HepG2 (cell line): ENCODE measurements around the gene CARHSP1. TPM values are rescaled to one million over a fixed set of nuclear protein-coding genes. Genes with fewer than 3 reads are reported as not detected.
A peak's percentile ranks its signal among the peaks of the same experiment; 100 is the strongest.

Source experiments
- ESRRA ChIP-seq: sonication (generic); formaldehyde crosslinking; IDR thresholded peaks from 2 replicates; pipeline ENCODE4 v1.5.1; 2020; ENCODE audit warnings: mild to moderate bottlenecking, low read depth, missing genetic modification reagents
- GATAD2A ChIP-seq: IDR thresholded peaks from 2 replicates; pipeline ENCODE4 v1.6.1; 2016
- HMG20A ChIP-seq: IDR thresholded peaks from 2 replicates; pipeline ENCODE4 v1.6.1; 2016; ENCODE audit warnings: borderline replicate concordance
- HNRNPK ChIP-seq: fragments of 200-400 bp; formaldehyde crosslinking; IDR thresholded peaks from 2 replicates; pipeline ENCODE4 v1.6.1; 2018; ENCODE audit warnings: low read length, low read depth, moderate library complexity, mild to moderate bottlenecking; ENCODE audit not compliant: poor library complexity, severe bottlenecking
- PCBP1 ChIP-seq: fragments of 200-400 bp; formaldehyde crosslinking; IDR thresholded peaks from 2 replicates; pipeline ENCODE4 v1.6.1; 2017; ENCODE audit warnings: mild to moderate bottlenecking, low read depth, low read length, borderline replicate concordance
- POLR2G ChIP-seq: fragments of 200-400 bp; formaldehyde crosslinking; IDR thresholded peaks from 2 replicates; pipeline ENCODE4 v1.6.1; 2018; ENCODE audit warnings: mild to moderate bottlenecking, low read depth, low read length, moderate library complexity
- RELA ChIP-seq: sonication (generic); formaldehyde crosslinking; IDR thresholded peaks from 2 replicates; pipeline ENCODE4 v1.4.0; 2020; ENCODE audit warnings: missing genetic modification reagents
- SALL2 ChIP-seq: sonication (generic); formaldehyde crosslinking; IDR thresholded peaks from 2 replicates; pipeline ENCODE4 v1.8.1; 2023; ENCODE audit warnings: mild to moderate bottlenecking, missing genetic modification reagents, inconsistent platforms
- SNRNP70 ChIP-seq: fragments of 200-400 bp; formaldehyde crosslinking; IDR thresholded peaks from 2 replicates; pipeline ENCODE4 v1.6.1; 2017; ENCODE audit warnings: mild to moderate bottlenecking, low read depth, low read length, moderate library complexity
- TCF7 ChIP-seq: sonication (generic); IDR thresholded peaks from 2 replicates; pipeline ENCODE4 v1.6.1; 2016; ENCODE audit warnings: antibody characterized with exemption, low read depth
- ZBED4 ChIP-seq: sonication (generic); formaldehyde crosslinking; IDR thresholded peaks from 2 replicates; pipeline ENCODE4 v1.4.0; 2020; ENCODE audit warnings: missing genetic modification reagents, borderline replicate concordance
- ZNF225 ChIP-seq: sonication (generic); formaldehyde crosslinking; IDR thresholded peaks from 2 replicates; pipeline ENCODE4 v1.4.0; 2020; ENCODE audit warnings: mild to moderate bottlenecking, missing genetic modification reagents
- ZNF446 ChIP-seq: sonication (generic); formaldehyde crosslinking; IDR thresholded peaks from 2 replicates; pipeline ENCODE4 v1.5.0; 2020; ENCODE audit warnings: mild to moderate bottlenecking, missing genetic modification reagents
- ZNF781 ChIP-seq: sonication (generic); formaldehyde crosslinking; IDR thresholded peaks from 2 replicates; pipeline ENCODE4 v1.5.1; 2020; ENCODE audit warnings: borderline replicate concordance, mild to moderate bottlenecking, missing genetic modification reagents; ENCODE audit errors: not compliant biosample characterization
- ZNF788 ChIP-seq: sonication (generic); formaldehyde crosslinking; IDR thresholded peaks from 2 replicates; pipeline ENCODE4 v1.5.0; 2020; ENCODE audit warnings: mild to moderate bottlenecking, missing genetic modification reagents, borderline replicate concordance
- ZSCAN31 ChIP-seq: sonication (generic); formaldehyde crosslinking; IDR thresholded peaks from 2 replicates; pipeline ENCODE4 v1.5.0; 2020; ENCODE audit warnings: low read depth, mild to moderate bottlenecking, missing genetic modification reagents
- polyA plus RNA-seq, 8 experiments: library from polyadenylated mRNA; depleted of rRNA in 3 of 8; stranded (reverse) in 7 of 8; unstranded in 1 of 8; fragments of >200 nt; fragmentation: Illumina TruSeq in 4 of 8; extraction: Trizol in 4 of 8; gene quantifications; 2 replicates each; pipeline versions ENCODE4 v1.2.1 to v1.2.3, GENCODE V29; 2011 to 2016; ENCODE audit warnings: low read depth in 4 of 8, missing spikeins in 1 of 8, mixed read lengths in 1 of 8; ENCODE audit not compliant: insufficient read depth in 1 of 8
- total RNA-seq, 5 experiments: library from RNA; depleted of rRNA; stranded (reverse); fragments of >200 nt; fragmentation: Illumina TruSeq; extraction: Trizol; gene quantifications; 2 replicates each; pipeline ENCODE4 v1.2.3, GENCODE V29; 2016; ENCODE audit warnings: low read depth in 1 of 5
- TF ChIP-seq, protein P1 (sequence below): sonication (generic); formaldehyde crosslinking; IDR thresholded peaks from 2 replicates; pipeline ENCODE4 v1.4.0; 2020; ENCODE audit warnings: missing genetic modification reagents, borderline replicate concordance
- TF ChIP-seq, protein P2 (sequence below): sonication (generic); formaldehyde crosslinking; IDR thresholded peaks from 2 replicates; pipeline ENCODE4 v1.8.1; 2023; ENCODE audit warnings: mild to moderate bottlenecking, missing genetic modification reagents, borderline replicate concordance
- TF ChIP-seq, protein P3 (sequence below): IDR thresholded peaks from 2 replicates; pipeline ENCODE4 v1.6.1; 2016; ENCODE audit warnings: low read depth, control low read depth

The CARHSP1 gene
- total and polyA plus RNA-seq, 2 of the 13 experiments (the other 11 are each of a cell fraction or from before 2014, with no cell fraction given) = 173 to 345 TPM

- TF ChIP-seq ZNF788 (peak; percentile 93), ZNF446 (no peak), HNRNPK (no peak), PCBP1 (no peak), ZBED4 (CRISPR knock-in tag) (peak; percentile 87; the same call in 1 of the 2 replicates), ZSCAN31 (peak; percentile 83), RELA (CRISPR knock-in tag) (peak; percentile 88; the same call in 1 of the 2 replicates), HMG20A (CRISPR knock-in tag) (peak; percentile 88), GATAD2A (CRISPR knock-in tag) (peak; percentile 92), ZNF781 (CRISPR knock-in tag) (peak; percentile 63), POLR2G (peak; percentile 58), ESRRA (CRISPR knock-in tag) (peak; percentile 99), TCF7 (no peak), SALL2 (CRISPR knock-in tag) (peak; percentile 71; the same call in 1 of the 2 replicates), SNRNP70 (no peak), ZNF225 (0 out of 2 replicates have a peak, but pooled peaks have one; percentile 45)
- TF ChIP-seq, protein P1, sequence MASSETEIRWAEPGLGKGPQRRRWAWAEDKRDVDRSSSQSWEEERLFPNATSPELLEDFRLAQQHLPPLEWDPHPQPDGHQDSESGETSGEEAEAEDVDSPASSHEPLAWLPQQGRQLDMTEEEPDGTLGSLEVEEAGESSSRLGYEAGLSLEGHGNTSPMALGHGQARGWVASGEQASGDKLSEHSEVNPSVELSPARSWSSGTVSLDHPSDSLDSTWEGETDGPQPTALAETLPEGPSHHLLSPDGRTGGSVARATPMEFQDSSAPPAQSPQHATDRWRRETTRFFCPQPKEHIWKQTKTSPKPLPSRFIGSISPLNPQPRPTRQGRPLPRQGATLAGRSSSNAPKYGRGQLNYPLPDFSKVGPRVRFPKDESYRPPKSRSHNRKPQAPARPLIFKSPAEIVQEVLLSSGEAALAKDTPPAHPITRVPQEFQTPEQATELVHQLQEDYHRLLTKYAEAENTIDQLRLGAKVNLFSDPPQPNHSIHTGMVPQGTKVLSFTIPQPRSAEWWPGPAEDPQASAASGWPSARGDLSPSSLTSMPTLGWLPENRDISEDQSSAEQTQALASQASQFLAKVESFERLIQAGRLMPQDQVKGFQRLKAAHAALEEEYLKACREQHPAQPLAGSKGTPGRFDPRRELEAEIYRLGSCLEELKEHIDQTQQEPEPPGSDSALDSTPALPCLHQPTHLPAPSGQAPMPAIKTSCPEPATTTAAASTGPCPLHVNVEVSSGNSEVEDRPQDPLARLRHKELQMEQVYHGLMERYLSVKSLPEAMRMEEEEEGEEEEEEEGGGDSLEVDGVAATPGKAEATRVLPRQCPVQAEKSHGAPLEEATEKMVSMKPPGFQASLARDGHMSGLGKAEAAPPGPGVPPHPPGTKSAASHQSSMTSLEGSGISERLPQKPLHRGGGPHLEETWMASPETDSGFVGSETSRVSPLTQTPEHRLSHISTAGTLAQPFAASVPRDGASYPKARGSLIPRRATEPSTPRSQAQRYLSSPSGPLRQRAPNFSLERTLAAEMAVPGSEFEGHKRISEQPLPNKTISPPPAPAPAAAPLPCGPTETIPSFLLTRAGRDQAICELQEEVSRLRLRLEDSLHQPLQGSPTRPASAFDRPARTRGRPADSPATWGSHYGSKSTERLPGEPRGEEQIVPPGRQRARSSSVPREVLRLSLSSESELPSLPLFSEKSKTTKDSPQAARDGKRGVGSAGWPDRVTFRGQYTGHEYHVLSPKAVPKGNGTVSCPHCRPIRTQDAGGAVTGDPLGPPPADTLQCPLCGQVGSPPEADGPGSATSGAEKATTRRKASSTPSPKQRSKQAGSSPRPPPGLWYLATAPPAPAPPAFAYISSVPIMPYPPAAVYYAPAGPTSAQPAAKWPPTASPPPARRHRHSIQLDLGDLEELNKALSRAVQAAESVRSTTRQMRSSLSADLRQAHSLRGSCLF (CRISPR knock-in tag) = no peak
- TF ChIP-seq, protein P2, sequence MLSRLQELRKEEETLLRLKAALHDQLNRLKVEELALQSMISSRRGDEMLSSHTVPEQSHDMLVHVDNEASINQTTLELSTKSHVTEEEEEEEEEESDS (CRISPR knock-in tag) = no peak
- TF ChIP-seq, protein P3, sequence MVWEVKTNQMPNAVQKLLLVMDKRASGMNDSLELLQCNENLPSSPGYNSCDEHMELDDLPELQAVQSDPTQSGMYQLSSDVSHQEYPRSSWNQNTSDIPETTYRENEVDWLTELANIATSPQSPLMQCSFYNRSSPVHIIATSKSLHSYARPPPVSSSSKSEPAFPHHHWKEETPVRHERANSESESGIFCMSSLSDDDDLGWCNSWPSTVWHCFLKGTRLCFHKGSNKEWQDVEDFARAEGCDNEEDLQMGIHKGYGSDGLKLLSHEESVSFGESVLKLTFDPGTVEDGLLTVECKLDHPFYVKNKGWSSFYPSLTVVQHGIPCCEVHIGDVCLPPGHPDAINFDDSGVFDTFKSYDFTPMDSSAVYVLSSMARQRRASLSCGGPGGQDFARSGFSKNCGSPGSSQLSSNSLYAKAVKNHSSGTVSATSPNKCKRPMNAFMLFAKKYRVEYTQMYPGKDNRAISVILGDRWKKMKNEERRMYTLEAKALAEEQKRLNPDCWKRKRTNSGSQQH (CRISPR knock-in tag) = no peak
These were observed 18.4 kb downstream of the CARHSP1 start (continued) for GRCh38 chr16:8850279-8850885.
